ENCODE results near the gene ORM2. TPM values are rescaled to one million over a fixed set of nuclear protein-coding genes. Genes with fewer than 3 reads are reported as not detected.

The ORM2 gene
- total and polyA plus RNA-seq, 2 of the 13 experiments (the other 11 are each of a cell fraction or from before 2014, with no cell fraction given): 565 to 824 TPM

- H3K79me2 ChIP-seq (ENCODE audit: insufficient read depth, low read length): no peaks in the 10 kb centered on the region
- H3K36me3 ChIP-seq (replicated peaks in 1 of 2; ENCODE audit: control insufficient read depth in 1 of 2, insufficient read depth in 2 of 2, low read length in 2 of 2): peaks cover 0 to 13% of the 10 kb centered on the region in 2 experiments; a peak in 2 of 5 replicates
- CTCF ChIA-PET (ENCODE audit: low intra/inter-chr PET ratio, low total read pairs): no interaction called here
- intact Hi-C loops (cut with micrococcal nuclease; ENCODE audit: unreplicated experiment) (no loop called here), in situ Hi-C loops (cut with HindIII; ENCODE audit: extremely low pct_ligation_motif_present, low pct_unique_long_range_greater_than_20kb) (no loop called here)
- H3K9me3 ChIP-seq (ENCODE audit: low read length): no peaks in the 10 kb centered on the region
- no peaks in the 10 kb centered on the region for H4K20me1 ChIP-seq (ENCODE audit: insufficient read depth, low read length)
- no peak overlapping the region for H3K4me2 ChIP-seq (ENCODE audit: low read depth, low read length)
- no peak overlapping the region for H3K9ac ChIP-seq (ENCODE audit: insufficient read depth, low read depth, low read length)
- ATAC-seq (no peak), FAIRE-seq (no peak), DNase-seq (ENCODE audit: low spot score) (no peak)
- H3K27me3 ChIP-seq (ENCODE audit: control insufficient read depth in 1 of 2, insufficient read depth in 2 of 2, low read length in 2 of 2): no peaks in the 10 kb centered on the region
- no peak overlapping the region for H3K27ac ChIP-seq (ENCODE audit: extremely low read length, insufficient read depth, low read length)
- 73% methylated on average over 6 of the region's 6 CpGs for WGBS (ENCODE audit: low lambda C conversion rate)
- POLR2A ChIA-PET: no interaction called here
- no peak overlapping the region for H3K4me3 ChIP-seq (replicated peaks in 1 of 3; ENCODE audit: insufficient read depth in 1 of 3, low read depth in 2 of 3, low read length in 3 of 3)
- BruUV-seq (replicated peaks): no TSS peak
- no peaks in the 10 kb centered on the region; the same call in 1 of the 2 replicates for H3K4me1 ChIP-seq (ENCODE audit: insufficient read depth, low read length)
- H2AFZ ChIP-seq (ENCODE audit: low read length): no peak overlapping the region
- TF ChIP-seq ZBTB44 (CRISPR knock-in tag; IDR thresholded peaks at IDR 0.05) (no peak), ARNT (IDR thresholded peaks at IDR 0.05) (no peak), ZNF282 (IDR thresholded peaks at IDR 0.05; ENCODE audit: partially characterized antibody) (no peak), SMARCC2 (IDR thresholded peaks at IDR 0.05) (no peak), MZF1 (CRISPR knock-in tag; IDR thresholded peaks at IDR 0.05; ENCODE audit: borderline replicate concordance) (no peak), ZNF598 (CRISPR knock-in tag; IDR thresholded peaks at IDR 0.05; ENCODE audit: borderline replicate concordance) (no peak), TARDBP (CRISPR knock-in tag; IDR thresholded peaks at IDR 0.05) (no peak), ZNF460 (CRISPR knock-in tag; IDR thresholded peaks at IDR 0.05; ENCODE audit: borderline replicate concordance) (no peak), SAFB2 (CRISPR knock-in tag; IDR thresholded peaks at IDR 0.05; ENCODE audit: borderline replicate concordance, low read depth) (no peak), ATAD3A (CRISPR knock-in tag; IDR thresholded peaks at IDR 0.05) (no peak), ZNF431 (CRISPR knock-in tag; IDR thresholded peaks at IDR 0.05; ENCODE audit: borderline replicate concordance, low read depth) (no peak), HDAC6 (IDR thresholded peaks at IDR 0.05; ENCODE audit: low read depth, low read length) (no peak), ZNF143 (CRISPR knock-in tag; IDR thresholded peaks at IDR 0.05) (no peak), ZNF274 (CRISPR knock-in tag; IDR thresholded peaks at IDR 0.05) (no peak)
- TF ChIP-seq, protein P1, sequence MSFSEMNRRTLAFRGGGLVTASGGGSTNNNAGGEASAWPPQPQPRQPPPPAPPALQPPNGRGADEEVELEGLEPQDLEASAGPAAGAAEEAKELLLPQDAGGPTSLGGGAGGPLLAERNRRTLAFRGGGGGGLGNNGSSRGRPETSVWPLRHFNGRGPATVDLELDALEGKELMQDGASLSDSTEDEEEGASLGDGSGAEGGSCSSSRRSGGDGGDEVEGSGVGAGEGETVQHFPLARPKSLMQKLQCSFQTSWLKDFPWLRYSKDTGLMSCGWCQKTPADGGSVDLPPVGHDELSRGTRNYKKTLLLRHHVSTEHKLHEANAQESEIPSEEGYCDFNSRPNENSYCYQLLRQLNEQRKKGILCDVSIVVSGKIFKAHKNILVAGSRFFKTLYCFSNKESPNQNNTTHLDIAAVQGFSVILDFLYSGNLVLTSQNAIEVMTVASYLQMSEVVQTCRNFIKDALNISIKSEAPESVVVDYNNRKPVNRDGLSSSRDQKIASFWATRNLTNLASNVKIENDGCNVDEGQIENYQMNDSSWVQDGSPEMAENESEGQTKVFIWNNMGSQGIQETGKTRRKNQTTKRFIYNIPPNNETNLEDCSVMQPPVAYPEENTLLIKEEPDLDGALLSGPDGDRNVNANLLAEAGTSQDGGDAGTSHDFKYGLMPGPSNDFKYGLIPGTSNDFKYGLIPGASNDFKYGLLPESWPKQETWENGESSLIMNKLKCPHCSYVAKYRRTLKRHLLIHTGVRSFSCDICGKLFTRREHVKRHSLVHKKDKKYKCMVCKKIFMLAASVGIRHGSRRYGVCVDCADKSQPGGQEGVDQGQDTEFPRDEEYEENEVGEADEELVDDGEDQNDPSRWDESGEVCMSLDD (CRISPR knock-in tag; IDR thresholded peaks at IDR 0.05; ENCODE audit: borderline replicate concordance): no peak
These were observed 40.7 kb downstream of the ORM2 start for GRCh38 chr9:114370251-114370967.

Data from HepG2 (cell line).